ENCODE data around the gene C19orf44.
"Not testable (repeated sequence)": the region's sequence is repeated elsewhere in the genome, so short reads cannot be mapped to it uniquely, and the experiment has no call there.

The C19orf44 gene

DNA sequence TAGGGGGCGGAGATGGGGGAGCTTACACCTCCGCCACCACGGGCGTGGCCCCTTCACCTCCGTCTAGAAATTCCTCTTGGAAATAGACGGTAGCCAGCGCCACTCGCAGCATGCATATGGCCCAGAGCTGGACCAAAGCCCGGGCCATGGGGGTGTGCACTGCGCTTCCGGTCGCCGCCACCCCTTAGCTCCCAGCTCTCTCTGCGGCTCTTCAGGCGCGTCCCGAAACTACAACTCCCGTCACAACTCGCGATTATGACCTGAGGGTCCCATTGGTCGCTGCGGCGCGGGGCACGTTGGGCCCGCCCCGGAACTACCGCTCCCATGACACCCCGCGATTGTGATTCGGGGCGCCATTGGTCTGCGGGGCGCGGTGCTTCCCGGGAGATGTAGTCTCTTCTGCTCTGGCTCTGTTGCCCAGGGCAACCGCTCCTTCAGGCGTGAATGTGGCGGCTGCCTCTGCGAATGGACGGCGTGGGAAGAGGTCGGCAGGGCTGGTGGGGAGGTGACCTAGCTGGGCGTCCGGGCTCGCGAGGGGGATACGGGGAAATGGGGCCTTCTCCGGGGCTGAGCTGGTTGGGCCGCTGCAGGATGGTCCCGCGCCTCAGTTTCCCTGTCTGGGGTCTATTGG is at the start of gene C19orf44, which contains the start of gene CALR3:
C19orf44 (plus strand) TSS at position 413 of the 631 bp plus-strand sequence. CDS start 4,399 bp downstream, outside the sequence.
CALR3 (minus strand) TSS at position 186 of the 631 bp plus-strand sequence; CDS start at position 148, 38 bp downstream.
- DNase-seq = peak; percentile 99

DNA sequence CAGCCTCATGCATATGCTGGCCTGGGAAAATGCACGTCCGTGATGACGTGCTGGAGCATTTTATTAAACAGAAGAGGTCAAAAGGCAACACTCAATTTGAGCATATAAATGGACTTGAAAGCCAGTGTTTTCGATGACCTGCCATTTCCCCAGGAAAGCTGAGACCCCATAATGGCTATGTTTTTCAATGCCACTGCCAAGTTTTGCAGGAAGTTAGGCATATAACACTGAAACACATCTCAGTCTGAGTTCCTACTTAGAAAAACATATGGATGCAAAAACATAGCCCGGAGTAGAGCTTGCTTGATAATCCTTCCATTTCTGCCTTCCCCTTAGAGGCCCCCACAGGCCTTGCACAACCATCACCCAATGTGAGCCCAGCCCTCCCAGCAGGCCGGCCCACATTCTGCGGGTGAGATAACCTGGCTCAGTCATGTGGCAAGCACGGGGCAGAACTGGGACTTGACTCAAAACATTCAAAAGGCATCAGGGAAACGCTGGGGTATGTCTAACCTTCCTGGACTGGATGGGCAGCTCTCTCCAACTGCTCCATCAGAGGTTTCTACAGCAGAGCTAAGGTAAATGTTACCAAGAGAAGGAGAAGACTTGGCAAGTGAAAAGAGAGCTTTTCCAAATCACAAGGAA is 49.3 kb upstream of the C19orf44 start:
- DNase-seq = peak; percentile 89

GRCh38 chr19:16448872-16449271 is 47.3 kb upstream of the C19orf44 start:
- not testable (repeated sequence) for DNase-seq

- peak; percentile 76 for DNase-seq
Measured at GRCh38 chr19:16449330-16449961, 46.7 kb upstream of the C19orf44 start.

DNA sequence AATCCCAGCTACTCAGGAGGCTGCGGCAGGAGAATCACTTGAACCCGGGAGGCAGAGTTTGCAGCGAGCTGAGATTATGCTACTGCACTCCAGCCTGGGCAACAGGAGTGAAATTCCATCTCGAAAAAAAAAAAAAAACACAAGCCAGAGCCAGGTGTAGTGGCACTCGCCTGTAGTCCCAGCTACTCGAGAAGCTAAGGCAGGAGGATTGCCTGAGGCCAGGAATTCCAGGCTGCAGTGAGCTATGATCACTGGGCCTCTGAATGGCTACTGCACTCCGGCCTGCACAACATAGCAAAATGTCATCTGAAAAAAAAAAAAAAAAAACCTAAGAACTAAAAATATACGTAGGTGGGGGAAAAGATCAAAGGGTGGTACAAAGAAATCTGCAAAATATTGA is 43.9 kb upstream of the C19orf44 start:
- DNase-seq = no peak

DNA sequence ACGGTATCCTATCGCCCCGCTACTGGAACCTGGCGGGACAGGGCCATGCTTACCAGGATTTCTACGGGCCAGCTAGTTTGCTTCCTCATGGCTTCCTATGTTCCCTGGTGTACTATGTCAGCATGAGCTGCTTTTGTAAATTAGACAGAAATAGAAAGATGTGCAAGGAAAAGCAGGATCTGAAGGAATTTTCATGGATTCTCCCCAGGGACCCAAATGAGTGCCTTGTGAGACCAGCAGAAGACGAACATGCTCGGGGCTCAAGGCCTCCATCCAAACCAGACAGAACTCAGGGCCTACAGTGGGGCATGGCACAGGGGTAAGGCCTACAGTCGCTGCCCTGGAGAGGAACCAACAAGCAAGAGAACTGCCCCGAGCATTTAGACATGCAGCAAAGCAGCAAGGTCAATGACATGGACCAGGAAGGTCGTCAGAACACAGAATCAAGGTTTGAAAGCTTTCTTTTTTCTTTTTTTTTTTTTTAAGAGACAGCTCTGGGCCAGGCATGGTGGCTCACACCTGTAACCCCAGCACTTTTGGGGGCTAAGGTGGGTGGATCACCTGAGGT is 41.8 kb upstream of the C19orf44 start:
- no peak for DNase-seq

DNA sequence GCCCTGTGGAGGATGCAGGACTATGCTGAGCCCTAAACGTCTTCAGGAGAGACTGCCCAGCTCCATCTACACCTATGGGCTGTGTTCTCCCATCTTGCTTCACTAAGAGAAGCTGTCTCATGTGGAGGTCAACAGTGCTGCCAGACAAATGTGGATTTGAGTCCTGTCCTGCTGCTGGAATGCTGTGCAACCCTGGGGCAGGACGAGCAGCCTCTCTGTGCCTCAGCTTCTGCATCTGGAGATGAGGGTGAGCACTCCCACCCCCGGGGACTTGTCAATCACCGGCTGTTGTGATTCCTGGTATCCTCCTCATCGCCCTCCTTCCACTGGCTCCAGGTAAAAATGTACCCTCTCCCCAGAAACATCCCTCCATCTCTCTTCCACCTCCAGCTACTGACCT is 40.7 kb upstream of the C19orf44 start:
- DNase-seq = no peak

DNA sequence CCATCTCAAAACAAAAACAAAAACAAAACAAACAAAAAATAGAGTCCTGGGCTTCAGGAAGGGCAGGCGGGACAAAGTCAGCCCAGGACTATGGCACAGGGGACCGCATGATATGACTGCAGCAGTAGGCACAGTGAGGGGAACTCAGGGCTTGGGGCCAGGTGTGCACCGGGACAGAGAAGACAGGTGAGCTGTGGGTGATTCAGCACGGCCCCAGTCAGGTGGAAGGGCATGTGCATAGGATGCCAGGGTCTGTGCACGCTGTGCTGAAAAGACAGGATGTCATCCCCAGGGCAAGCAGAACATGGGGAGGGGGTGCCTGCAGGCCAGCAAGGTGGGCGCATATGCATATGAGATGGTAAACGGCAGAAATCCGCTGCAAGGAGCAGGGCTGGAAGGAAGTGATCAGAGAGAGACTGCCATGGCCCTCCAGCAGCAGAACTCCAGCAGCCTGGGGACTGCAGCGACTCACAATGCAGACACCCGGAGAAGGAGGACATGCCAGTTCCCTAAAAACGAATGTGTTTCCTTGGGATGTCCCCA is 39.5 kb upstream of the C19orf44 start:
- no peak for DNase-seq

DNA sequence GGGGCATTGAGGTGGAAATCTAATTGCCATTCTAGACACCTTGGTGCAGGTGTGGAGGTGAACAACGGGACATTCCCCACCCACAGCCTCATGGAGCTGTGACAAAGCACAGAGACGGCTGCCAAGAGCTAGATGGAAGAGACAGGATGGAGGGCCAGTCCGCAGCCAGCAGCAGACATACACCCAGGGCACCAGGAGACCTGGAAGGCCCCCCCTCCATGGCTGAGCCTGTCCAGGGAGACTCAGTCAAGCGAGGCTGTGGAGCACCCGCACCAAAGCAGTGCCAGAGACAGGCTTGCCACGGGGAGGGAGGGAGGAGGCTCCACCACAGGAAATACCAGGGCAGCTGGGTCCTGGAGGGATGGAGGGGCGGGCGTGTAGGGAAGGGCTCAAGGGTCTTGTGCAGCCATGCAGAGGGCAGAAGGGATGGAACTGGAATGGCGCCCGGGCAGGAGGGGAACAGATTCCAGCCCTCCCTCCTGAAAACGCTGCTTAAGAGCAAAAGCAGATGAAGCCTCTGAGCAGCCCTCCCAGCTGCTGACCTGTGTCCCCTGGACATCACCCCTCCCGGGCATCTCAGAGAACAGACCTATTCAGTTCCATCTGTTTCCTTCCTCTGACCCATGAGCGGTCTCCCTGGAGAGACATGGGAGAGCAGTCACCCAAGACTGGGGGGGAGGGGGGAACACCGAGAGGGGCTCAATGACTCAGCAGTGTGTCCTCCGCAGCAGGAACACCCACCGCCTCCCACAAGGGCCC is 38.8 kb upstream of the C19orf44 start:
- DNase-seq = no peak

- no peak for DNase-seq
Measured at GRCh38 chr19:16457954-16458331, 38.3 kb upstream of the C19orf44 start.

GRCh38 chr19:16458391-16459341 is 37.5 kb upstream of the C19orf44 start:
- no peak for DNase-seq

- no peak for DNase-seq
Measured at GRCh38 chr19:16459680-16460079, 36.5 kb upstream of the C19orf44 start.

DNA sequence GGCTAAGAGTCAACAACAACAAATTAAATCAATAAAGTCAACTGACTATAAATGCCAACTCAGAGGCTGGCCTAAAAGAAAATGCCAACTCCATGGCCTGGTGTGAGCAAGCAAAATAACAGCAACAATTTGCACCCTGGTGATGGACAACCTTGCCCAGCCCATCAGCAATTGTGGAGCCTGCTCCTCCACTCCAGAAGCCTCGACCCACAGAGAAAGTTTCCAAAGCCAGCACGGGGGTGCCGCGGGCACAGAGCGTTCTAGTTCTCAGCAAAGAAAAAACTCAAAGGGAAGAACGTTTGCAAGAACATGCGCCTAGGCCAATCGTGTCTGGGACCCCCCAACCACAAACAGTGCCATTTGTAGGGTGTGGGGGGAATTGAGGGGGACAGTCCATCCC is 35.7 kb upstream of the C19orf44 start:
- DNase-seq = no peak

GRCh38 chr19:16461630-16462051 is 34.6 kb upstream of the C19orf44 start:
- no peak for DNase-seq

DNA sequence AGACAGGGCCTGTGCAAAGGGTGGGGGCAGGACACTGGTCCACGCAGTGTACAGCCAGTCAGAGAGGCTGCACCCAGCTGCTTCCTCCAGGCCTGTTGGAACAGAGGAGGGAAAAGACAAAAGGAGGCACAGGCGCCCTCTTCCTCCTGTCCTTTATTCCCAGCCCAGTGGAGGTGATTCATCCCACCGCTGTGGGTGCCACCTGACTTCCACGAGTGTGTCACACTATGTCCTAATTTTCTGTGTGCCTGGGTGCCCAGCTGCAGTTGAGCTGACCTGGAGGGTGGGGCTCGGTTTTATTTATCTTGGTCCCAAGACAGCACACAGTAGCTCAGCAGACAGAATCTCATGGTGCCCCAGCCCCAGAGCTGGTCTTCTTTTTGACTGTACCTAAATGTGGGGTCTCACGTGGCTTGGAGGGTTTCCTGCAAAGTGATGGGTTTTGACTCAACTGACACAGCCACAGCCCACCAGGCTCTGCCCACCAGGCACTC is 33.4 kb upstream of the C19orf44 start:
- peak; percentile 19 for DNase-seq

DNA sequence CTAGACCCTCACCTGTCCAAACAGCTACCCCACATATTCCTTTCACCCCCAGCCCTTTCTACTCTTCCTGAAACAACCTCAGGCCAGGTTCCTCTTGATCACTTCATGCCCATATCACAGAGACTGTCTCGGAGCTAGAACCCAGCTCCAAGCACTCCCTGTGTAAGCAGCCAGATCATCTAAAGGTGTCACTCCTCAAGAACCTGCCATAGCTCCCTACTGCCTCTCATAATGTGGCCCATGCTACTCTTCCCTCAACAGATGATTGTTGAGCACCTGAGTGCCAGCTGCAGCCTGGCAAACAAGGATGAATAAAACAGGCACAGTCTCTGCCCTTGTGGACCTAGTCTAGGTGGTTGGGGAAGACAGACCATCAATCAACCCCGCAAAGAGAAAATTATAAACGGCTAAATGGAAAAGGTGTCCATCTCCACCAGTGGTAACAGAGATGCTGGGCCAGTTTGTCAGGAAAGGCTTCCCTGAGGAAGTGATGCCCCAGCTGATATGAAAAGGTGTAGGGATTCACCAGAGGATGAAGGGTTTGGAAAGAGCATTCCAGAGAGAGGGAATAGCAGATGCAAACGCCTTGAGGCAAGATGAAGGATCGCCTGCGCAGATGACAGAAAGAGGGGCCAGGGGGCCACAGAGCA is 32.7 kb upstream of the C19orf44 start:
- no peak for DNase-seq

DNA sequence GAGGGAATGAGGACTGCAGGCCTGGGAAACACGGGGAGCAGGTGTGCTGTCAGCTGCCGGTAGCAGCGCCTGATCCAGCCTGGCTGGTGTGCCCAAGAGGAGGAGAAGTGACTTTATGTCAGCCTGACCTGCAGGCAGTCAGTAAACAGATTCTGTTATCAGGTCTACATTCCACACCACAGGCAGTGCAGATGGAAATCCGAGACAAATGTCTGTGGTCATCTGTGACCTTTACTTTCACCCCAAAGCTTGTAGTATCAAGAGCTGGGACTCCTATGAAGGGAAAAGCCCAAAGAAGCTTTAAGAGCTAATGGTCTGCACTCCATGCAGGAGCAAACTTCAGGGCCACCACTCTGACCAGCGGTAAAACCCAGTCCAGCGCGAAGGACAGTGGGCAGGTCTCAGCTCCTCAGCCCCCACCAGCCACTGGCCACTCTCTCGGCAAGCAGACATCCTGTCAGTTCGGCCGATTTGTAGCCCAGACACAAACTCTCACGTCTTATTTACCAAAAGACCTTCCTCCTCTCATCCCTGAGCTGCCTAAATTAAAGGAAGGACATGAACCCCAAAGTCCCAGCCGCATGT is 32.1 kb upstream of the C19orf44 start:
- no peak for DNase-seq

DNA sequence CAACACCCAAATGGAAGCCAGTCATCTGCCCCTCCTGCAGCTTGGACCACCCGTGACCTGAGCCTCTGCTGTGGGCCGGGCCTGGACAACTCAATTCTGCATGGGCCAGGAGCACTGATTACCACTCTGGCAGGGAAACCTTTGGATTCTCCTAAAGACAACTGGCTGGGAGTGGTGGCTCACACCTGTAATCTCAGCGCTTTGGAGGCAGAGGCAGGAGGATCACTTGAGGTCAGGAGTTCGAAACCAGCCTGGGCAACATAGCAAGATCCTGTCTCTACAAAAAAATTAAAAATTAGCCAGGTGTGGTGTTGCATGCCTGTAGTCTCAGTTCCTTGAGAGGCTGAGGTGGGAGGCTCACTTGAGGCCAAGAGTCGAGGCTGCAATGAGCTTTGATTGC is 31.0 kb upstream of the C19orf44 start:
- DNase-seq = no peak

- DNase-seq = not testable (repeated sequence)
Measured at GRCh38 chr19:16466802-16467427, 29.3 kb upstream of the C19orf44 start.

- DNase-seq = no peak
Measured at GRCh38 chr19:16467581-16467980, 28.6 kb upstream of the C19orf44 start.

Measured in inflammatory macrophage treated with lipopolysaccharide for 4 hours (primary cell).